ENCODE data around the gene SCN9A. TPM values are rescaled to one million over a fixed set of nuclear protein-coding genes. Genes with fewer than 3 reads are reported as not detected.

The SCN9A gene
- total RNA-seq, 1 experiment from 2014 or later = 1.3 TPM

DNA sequence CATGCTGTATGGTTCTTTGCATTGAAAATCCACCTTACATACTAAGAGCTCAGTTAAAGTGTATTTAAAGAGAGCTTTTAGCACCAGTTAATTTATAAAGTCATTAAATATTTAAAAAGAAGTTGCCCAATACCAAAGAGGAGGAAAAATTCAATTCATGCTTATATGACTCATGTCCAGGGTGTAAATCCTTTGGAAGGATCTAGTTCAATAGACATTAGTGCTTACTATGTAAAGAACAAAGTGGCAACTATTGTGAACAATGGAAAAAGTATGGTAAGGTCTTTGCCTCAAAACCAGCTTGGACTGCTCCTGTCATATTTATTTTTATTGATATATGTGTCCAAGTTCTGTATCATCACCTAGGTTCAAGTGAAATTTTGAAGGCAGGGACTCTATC, 90.5 kb downstream of the SCN9A start:
- Histone ChIP-seq H3K9ac (ENCODE audit: extremely low read depth, insufficient read length, low read length) (no peak overlapping the region), H3K56ac (ENCODE audit: insufficient read length, low read depth, low read length) (no peak overlapping the region), H4K8ac (replicated peaks; ENCODE audit: insufficient read length, low read depth, low read length) (no peak overlapping the region), H3K23me2 (ENCODE audit: insufficient read length, low read depth, low read length, poor library complexity, severe bottlenecking) (no peaks in the 10 kb centered on the region), H3K79me2 (ENCODE audit: insufficient read depth, low read length) (no peaks in the 10 kb centered on the region), H3K27ac (ENCODE audit: insufficient read length, low read depth, low read length) (no peak overlapping the region), H2BK20ac (ENCODE audit: low read depth, low read length, poor library complexity, severe bottlenecking) (no peak overlapping the region), H2BK12ac (ENCODE audit: insufficient read length, low read depth, low read length) (no peak overlapping the region), H3K9me3 (ENCODE audit: control insufficient read depth, low read depth, low read length) (no peaks in the 10 kb centered on the region), H3T11ph (ENCODE audit: low read length) (no peak overlapping the region), H3K27me3 (ENCODE audit: insufficient read depth, low read length) (no peaks in the 10 kb centered on the region), H2AK5ac (ENCODE audit: insufficient read length, low read length) (no peak overlapping the region), H2BK15ac (ENCODE audit: low read depth, low read length) (no peak overlapping the region), H3K23ac (ENCODE audit: insufficient read length, low read depth, low read length) (no peak overlapping the region), H3K4me2 (ENCODE audit: insufficient read depth, insufficient read length, low read length) (no peak overlapping the region), H3K79me1 (ENCODE audit: insufficient read depth, low read depth, low read length, poor library complexity, severe bottlenecking) (no peaks in the 10 kb centered on the region), H3K18ac (ENCODE audit: insufficient read length, low read depth, low read length) (no peak overlapping the region), H2AFZ (ENCODE audit: low read length) (no peak overlapping the region), H4K91ac (ENCODE audit: insufficient read length, low read depth, low read length) (no peak overlapping the region), H3K4ac (ENCODE audit: low read depth, low read length) (no peak overlapping the region), H3K4me1 (ENCODE audit: insufficient read depth, low read length) (no peaks in the 10 kb centered on the region), H3K14ac (ENCODE audit: insufficient read depth, low read length) (no peak overlapping the region), H2BK5ac (ENCODE audit: insufficient read length, low read length) (no peak overlapping the region), H2BK120ac (ENCODE audit: low read depth, low read length, poor library complexity, severe bottlenecking) (no peak overlapping the region), H4K20me1 (ENCODE audit: control insufficient read depth, insufficient read depth, insufficient read length) (no peaks in the 10 kb centered on the region), H4K5ac (ENCODE audit: insufficient read length, low read depth, low read length) (no peak overlapping the region)
- no peak overlapping the region for H3K27ac Mint-ChIP-seq
- H3K9me3 Mint-ChIP-seq = peaks cover 4 to 8% of the 10 kb centered on the region in 2 experiments; a peak in 2 of 5 replicates
- H3K36me3 Mint-ChIP-seq (ENCODE audit: insufficient read depth in 1 of 3, low read depth in 3 of 3) = peaks cover 2 to 7% (median 3%) of the 10 kb centered on the region in 3 experiments; a peak in 2 of 7 replicates
- peaks cover 6 to 7% of the 10 kb centered on the region in 2 experiments for H3K4me1 Mint-ChIP-seq
- no peaks in the 10 kb centered on the region for H3K27me3 Mint-ChIP-seq (ENCODE audit: low read depth)
- TF ChIP-seq, protein P1, sequence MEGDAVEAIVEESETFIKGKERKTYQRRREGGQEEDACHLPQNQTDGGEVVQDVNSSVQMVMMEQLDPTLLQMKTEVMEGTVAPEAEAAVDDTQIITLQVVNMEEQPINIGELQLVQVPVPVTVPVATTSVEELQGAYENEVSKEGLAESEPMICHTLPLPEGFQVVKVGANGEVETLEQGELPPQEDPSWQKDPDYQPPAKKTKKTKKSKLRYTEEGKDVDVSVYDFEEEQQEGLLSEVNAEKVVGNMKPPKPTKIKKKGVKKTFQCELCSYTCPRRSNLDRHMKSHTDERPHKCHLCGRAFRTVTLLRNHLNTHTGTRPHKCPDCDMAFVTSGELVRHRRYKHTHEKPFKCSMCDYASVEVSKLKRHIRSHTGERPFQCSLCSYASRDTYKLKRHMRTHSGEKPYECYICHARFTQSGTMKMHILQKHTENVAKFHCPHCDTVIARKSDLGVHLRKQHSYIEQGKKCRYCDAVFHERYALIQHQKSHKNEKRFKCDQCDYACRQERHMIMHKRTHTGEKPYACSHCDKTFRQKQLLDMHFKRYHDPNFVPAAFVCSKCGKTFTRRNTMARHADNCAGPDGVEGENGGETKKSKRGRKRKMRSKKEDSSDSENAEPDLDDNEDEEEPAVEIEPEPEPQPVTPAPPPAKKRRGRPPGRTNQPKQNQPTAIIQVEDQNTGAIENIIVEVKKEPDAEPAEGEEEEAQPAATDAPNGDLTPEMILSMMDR (conservative IDR thresholded peaks at IDR 0.05) = no peak
- no peak overlapping the region for H3K4me3 Mint-ChIP-seq
- DNase-seq = no peak

Measured in H9 (cell line).